Activated T-helper 2 cell treated with anti-CD3 and anti-CD28 coated beads, Interferon-gamma antibody, Interleukin-2, Interleukin-4, amounts not matched to agents 10 μg/mL and 5 μg/mL and 100 μg/mL, durations not matched to agents 14 hours and 24 hours and 36 hours (primary cell): ENCODE data around the gene MCL1. TPM values are rescaled to one million over a fixed set of nuclear protein-coding genes. Genes with fewer than 3 reads are reported as not detected.
A peak's percentile ranks its signal among the peaks of the same experiment; 100 is the strongest.
"Not testable (repeated sequence)": the region's sequence is repeated elsewhere in the genome, so short reads cannot be mapped to it uniquely, and the experiment has no call there.

ENCODE experiments used
- DNase-seq: peaks from one replicate; pipeline ENCODE4 v3.0.0; 2021; ENCODE audit warnings: low spot score
- H3K27ac Mint-ChIP-seq: one replicate; pipeline ENCODE4 v1.8.0; 2021; ENCODE audit warnings: mixed read lengths
- H3K27me3 Mint-ChIP-seq: one replicate; pipeline ENCODE4 v1.8.0; 2021; ENCODE audit warnings: low read depth, mixed read lengths
- H3K36me3 Mint-ChIP-seq: one replicate; pipeline ENCODE4 v1.8.0; 2021; ENCODE audit warnings: low read depth, mixed read lengths
- H3K4me1 Mint-ChIP-seq: one replicate; pipeline ENCODE4 v1.8.0; 2021; ENCODE audit warnings: low read depth, mixed read lengths
- H3K4me3 Mint-ChIP-seq: one replicate; pipeline ENCODE4 v1.8.0; 2021; ENCODE audit warnings: low read depth, mild to moderate bottlenecking, moderate library complexity, mixed read lengths
- H3K9me3 Mint-ChIP-seq: one replicate; pipeline ENCODE4 v1.8.0; 2021; ENCODE audit warnings: mixed read lengths
- intact Hi-C: fragments of 100-400 bp; cut with micrococcal nuclease; formaldehyde crosslinking; loops from one replicate; pipeline ENCODE4 v1.15.1; 2023
- total RNA-seq: library from RNA; stranded (reverse); gene quantifications from 2 replicates; pipeline ENCODE4 v1.2.3, GENCODE V29; 2022

The MCL1 gene
- total RNA-seq, 1 donor from 2014 or later = 217 TPM

DNA sequence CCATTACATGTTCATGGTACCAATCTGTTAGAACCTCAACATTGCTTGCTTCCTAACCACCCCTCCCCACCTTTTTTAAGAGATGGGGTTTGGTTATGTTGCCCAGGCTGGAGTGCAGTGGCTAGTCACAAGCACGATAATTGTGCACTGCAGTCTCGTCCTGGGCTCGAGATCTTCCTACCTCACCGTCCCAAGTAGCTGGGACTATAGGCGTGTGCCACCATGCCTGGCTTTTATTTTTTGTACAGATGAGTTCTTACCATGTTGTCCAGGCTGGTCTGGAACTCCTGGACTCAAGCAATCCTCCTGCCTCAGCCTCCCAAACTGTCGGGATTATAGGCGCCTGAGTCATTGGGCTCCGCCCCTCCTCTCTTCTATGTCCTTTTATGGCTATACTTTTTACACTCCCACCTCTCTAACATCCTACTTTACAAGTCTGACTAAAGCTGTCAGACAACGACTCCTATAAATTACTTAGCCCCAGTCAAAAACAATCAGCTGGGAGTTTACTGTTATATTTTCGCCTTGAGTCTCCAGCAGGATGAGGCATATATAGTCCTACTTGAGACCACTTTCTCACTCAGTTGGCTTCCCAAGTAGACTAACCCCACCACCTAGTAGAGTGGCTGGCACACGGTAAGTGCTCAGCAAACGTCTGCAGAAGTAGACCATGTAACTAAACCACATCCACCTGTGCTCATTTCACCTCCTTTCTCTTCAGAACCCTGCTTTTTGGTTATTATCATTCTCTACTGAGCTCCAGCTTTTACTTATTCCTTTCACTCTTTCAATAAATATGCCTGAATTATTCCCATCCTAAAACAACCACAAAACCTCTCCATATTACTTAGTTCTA, 36.2 kb upstream of the MCL1 start:
- Mint-ChIP-seq H3K4me3 (peak overlapping the region; percentile 34), H3K27me3 (no peaks in the 10 kb centered on the region), H3K36me3 (peaks cover 77% of the 10 kb centered on the region), H3K4me1 (peaks cover 63% of the 10 kb centered on the region), H3K9me3 (no peaks in the 10 kb centered on the region), H3K27ac (peak overlapping the region; percentile 64)
- intact Hi-C loops = no loop called here
- no peak for DNase-seq

- peak overlapping the region; percentile 23 for H3K4me3 Mint-ChIP-seq
- peaks cover 70% of the 10 kb centered on the region for H3K36me3 Mint-ChIP-seq
- intact Hi-C loops = loop anchor here (2.0 kb wide), 1 partner anchor 314 kb away; the partner anchor contains the start of gene SETDB1
- H3K27ac Mint-ChIP-seq = peak overlapping the region; percentile 90
- peak; percentile 32 for DNase-seq
- H3K4me1 Mint-ChIP-seq = peaks cover 56% of the 10 kb centered on the region
- no peaks in the 10 kb centered on the region for H3K9me3 Mint-ChIP-seq
- H3K27me3 Mint-ChIP-seq = no peaks in the 10 kb centered on the region
Measured at GRCh38 chr1:150613061-150613920, 33.9 kb upstream of the MCL1 start.

DNA sequence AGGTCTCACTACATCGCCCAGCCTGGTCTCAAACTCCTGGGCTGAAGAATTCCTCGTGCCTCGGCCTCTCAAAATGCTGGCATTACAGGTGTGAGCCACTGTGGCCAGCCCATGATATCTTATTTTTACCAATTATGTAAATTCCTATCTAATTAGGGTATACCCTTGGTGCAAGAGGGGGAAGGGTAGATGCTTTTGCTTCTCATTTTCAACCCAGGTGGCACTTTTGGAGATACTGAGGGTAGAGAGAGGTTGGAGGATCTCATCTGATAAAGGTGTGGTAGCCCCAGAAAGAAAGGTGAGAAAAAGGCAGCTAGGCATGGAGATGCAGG, 32.6 kb upstream of the MCL1 start:
- intact Hi-C loops = loop anchor here (2.0 kb wide), 1 partner anchor 315 kb away; the partner anchor contains the start of gene SETDB1
- DNase-seq = no peak
- H3K4me3 Mint-ChIP-seq = peak overlapping the region; percentile 24
- peaks cover 54% of the 10 kb centered on the region for H3K4me1 Mint-ChIP-seq
- peak overlapping the region; percentile 90 for H3K27ac Mint-ChIP-seq
- no peaks in the 10 kb centered on the region for H3K27me3 Mint-ChIP-seq
- peaks cover 64% of the 10 kb centered on the region for H3K36me3 Mint-ChIP-seq
- no peaks in the 10 kb centered on the region for H3K9me3 Mint-ChIP-seq

- Mint-ChIP-seq H3K9me3 (no peaks in the 10 kb centered on the region), H3K36me3 (peaks cover 57% of the 10 kb centered on the region), H3K27ac (peak overlapping the region; percentile 90), H3K4me3 (no peak overlapping the region), H3K27me3 (no peaks in the 10 kb centered on the region), H3K4me1 (peaks cover 45% of the 10 kb centered on the region)
- no peak for DNase-seq
- intact Hi-C loops = no loop called here
Measured at GRCh38 chr1:150610576-150610975, 31.2 kb upstream of the MCL1 start.

DNA sequence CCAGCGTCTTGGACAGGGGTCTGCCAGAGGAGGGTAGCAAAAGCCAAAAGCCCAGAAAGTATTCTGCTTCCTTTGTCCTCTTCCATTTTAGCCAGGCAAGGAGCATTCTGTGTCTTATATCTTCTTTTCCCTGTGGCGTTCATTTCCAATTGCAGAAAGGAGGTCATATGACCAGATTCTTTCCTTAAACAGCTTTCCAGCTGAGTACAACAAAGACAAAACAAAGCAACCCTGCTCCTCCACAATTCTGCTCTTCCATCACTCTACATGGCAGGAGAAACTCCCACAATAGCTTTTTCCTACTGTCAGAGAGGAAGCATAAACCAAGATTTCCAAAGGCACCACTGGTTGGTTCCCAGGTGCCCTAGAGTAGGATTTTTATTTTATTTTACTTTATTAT, 30.3 kb upstream of the MCL1 start:
- Mint-ChIP-seq H3K4me3 (no peak overlapping the region), H3K4me1 (peaks cover 42% of the 10 kb centered on the region), H3K36me3 (peaks cover 50% of the 10 kb centered on the region), H3K27me3 (no peaks in the 10 kb centered on the region), H3K9me3 (no peaks in the 10 kb centered on the region), H3K27ac (no peak overlapping the region)
- intact Hi-C loops = no loop called here
- no peak for DNase-seq

GRCh38 chr1:150606463-150607142, 27.2 kb upstream of the MCL1 start:
- peaks cover 30% of the 10 kb centered on the region for H3K4me1 Mint-ChIP-seq
- H3K27me3 Mint-ChIP-seq = no peaks in the 10 kb centered on the region
- no peak for DNase-seq
- no peak overlapping the region for H3K4me3 Mint-ChIP-seq
- H3K36me3 Mint-ChIP-seq = peaks cover 35% of the 10 kb centered on the region
- intact Hi-C loops = no loop called here
- peak overlapping the region; percentile 61 for H3K27ac Mint-ChIP-seq
- no peaks in the 10 kb centered on the region for H3K9me3 Mint-ChIP-seq

DNA sequence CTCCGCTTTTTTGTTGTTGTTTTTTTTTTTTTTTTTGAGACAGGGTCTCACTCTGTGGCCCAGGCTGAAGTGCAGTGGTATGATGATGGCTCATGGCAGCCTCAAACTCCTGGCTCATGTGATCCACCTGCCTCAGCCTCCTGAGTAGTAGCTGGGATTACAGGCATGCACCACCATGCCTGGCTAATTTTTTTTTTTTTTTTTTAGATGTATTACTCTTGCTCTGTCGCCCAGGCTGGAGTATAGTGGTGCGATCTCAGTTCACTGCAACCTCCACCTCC, 26.0 kb upstream of the MCL1 start:
- H3K27me3 Mint-ChIP-seq, DNase-seq, intact Hi-C loops, H3K27ac Mint-ChIP-seq, H3K9me3 Mint-ChIP-seq, H3K4me3 Mint-ChIP-seq: not testable (repeated sequence)
- peaks cover 23% of the 10 kb centered on the region for H3K4me1 Mint-ChIP-seq
- peaks cover 30% of the 10 kb centered on the region for H3K36me3 Mint-ChIP-seq

DNA sequence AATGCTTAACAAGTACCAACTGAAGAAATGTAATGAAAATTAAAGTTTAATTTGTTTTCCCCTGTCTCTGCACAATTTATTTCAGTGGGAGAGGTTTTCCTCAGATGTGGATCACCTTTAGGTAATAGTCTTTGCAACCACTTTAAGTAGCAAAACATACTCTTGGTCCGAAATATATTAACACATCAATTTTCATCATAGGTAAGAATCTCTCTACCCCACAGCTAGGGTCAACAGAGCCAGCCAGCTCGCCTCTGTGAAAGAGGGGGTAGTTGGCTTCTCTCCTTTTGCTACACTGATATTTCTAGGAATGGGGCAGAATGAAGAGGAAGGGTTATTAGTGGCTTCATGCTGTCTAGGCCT, 24.8 kb upstream of the MCL1 start:
- Mint-ChIP-seq H3K4me1 (peaks cover 20% of the 10 kb centered on the region), H3K27ac (peak overlapping the region; percentile 82), H3K4me3 (no peak overlapping the region), H3K27me3 (no peaks in the 10 kb centered on the region), H3K9me3 (no peaks in the 10 kb centered on the region), H3K36me3 (peaks cover 31% of the 10 kb centered on the region)
- DNase-seq = no peak
- intact Hi-C loops = no loop called here

DNA sequence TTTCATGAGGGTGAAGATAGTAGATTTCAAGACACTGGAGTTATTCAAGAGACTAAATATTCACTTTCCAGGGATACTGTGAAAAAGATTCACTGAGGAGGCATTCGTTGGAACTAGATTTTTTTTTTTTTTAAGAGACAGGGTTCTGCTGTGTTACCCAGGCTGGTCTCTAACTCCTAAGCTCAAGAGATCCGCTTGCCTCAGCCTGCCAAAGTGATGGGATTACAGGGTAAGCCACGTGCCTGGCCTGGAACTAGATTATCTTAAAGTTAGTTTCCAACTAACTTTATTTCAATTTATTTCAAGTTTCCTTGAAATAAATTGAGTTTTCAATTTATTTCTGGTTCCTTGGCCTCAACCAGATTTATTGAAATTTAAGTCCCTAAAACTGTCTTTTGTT, 24.3 kb upstream of the MCL1 start:
- peaks cover 26% of the 10 kb centered on the region for H3K36me3 Mint-ChIP-seq
- H3K4me1 Mint-ChIP-seq = peaks cover 20% of the 10 kb centered on the region
- no peaks in the 10 kb centered on the region for H3K27me3 Mint-ChIP-seq
- peak overlapping the region; percentile 57 for H3K27ac Mint-ChIP-seq
- H3K9me3 Mint-ChIP-seq = no peaks in the 10 kb centered on the region
- no peak overlapping the region for H3K4me3 Mint-ChIP-seq
- intact Hi-C loops = no loop called here
- DNase-seq = no peak

DNA sequence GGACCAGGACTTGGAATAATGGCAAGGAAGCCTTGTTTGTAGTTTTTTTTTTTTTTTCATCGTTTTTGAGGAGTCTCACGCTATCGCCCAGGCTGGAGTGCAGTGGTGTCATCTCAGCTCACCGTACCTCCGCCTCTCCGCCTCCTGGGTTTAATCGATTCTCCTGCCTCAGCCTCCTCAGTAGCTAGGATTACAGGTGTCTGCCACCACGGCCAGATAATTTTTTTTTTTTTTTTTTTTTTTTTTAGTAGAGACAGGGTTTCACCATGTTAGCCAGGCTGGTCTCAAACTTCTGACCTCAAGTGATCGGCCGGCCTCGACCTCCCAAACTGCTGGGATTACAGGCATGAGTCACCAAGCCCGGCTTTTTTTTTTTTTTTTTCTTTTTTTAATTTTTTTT, 23.0 kb upstream of the MCL1 start:
- Mint-ChIP-seq H3K36me3 (peaks cover 27% of the 10 kb centered on the region), H3K4me1 (peaks cover 20% of the 10 kb centered on the region)
- H3K27me3 Mint-ChIP-seq, H3K9me3 Mint-ChIP-seq, H3K27ac Mint-ChIP-seq, DNase-seq, intact Hi-C loops, H3K4me3 Mint-ChIP-seq: not testable (repeated sequence)

GRCh38 chr1:150601540-150601939, 22.1 kb upstream of the MCL1 start:
- no peak for DNase-seq
- H3K4me3 Mint-ChIP-seq = no peak overlapping the region
- intact Hi-C loops = no loop called here

DNA sequence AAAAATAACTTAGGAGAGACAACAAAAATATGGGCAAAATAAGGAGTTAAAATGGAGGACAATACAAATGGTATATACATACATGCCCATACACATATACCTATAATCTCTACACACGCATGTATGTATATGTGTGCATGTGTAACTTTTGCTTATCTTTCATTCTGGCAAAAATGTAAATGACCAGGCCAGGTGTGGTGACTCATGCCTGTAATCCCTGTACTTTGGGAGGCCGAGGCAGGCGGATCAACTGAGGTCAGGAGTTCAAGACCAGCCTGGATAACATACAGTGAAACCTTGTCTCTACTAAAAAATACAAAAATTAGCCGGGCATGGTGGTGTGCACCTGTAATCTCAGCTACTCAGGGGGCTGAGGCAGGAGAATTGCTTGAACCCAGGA, 18.9 kb upstream of the MCL1 start:
- DNase-seq, H3K4me1 Mint-ChIP-seq, H3K27me3 Mint-ChIP-seq, H3K27ac Mint-ChIP-seq, intact Hi-C loops, H3K9me3 Mint-ChIP-seq, H3K4me3 Mint-ChIP-seq: not testable (repeated sequence)
- H3K36me3 Mint-ChIP-seq = peaks cover 29% of the 10 kb centered on the region

More at GRCh38 chr1:150601540-150601939, 22.1 kb upstream of the MCL1 start:
- Mint-ChIP-seq H3K4me1 (peaks cover 19% of the 10 kb centered on the region), H3K36me3 (peaks cover 28% of the 10 kb centered on the region), H3K9me3 (no peaks in the 10 kb centered on the region), H3K27ac (no peak overlapping the region), H3K27me3 (no peaks in the 10 kb centered on the region)

GRCh38 chr1:150596976-150597375, 17.6 kb upstream of the MCL1 start:
- intact Hi-C loops = no loop called here

More at GRCh38 chr1:150596976-150597375, 17.6 kb upstream of the MCL1 start:
- Mint-ChIP-seq H3K4me3 (no peak overlapping the region), H3K27me3 (no peaks in the 10 kb centered on the region), H3K27ac (no peak overlapping the region), H3K36me3 (peaks cover 27% of the 10 kb centered on the region), H3K4me1 (peaks cover 3% of the 10 kb centered on the region), H3K9me3 (no peaks in the 10 kb centered on the region)
- no peak for DNase-seq
